ENCODE measurements around the gene TMPO.
A peak's percentile ranks its signal among the peaks of the same experiment; 100 is the strongest.
"Not testable (repeated sequence)": the region's sequence is repeated elsewhere in the genome, so short reads cannot be mapped to it uniquely, and the experiment has no call there.

TMPO gene

DNA sequence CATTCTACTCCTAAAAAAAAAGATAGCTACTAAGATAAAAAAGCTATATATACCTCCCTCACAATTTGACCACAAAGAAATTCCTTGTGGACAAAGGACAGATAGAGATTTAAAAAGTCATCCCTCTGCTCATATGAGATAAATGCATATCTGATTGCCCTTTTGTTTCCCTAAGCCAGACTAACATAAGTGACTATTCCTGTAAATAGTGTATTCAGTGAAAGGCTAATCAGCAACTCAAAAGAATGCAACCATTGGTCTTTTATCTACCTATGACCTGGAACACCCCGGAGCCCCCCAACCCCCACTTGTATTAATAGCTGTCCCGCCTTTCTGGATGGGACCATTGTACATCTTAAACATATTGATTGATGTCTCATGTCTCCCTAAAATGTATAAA lies 6.3 kb upstream of the TMPO start:
- DNase-seq (ENCODE audit: extremely low read depth in 1 of 2, low read depth in 1 of 2): no peak

DNA sequence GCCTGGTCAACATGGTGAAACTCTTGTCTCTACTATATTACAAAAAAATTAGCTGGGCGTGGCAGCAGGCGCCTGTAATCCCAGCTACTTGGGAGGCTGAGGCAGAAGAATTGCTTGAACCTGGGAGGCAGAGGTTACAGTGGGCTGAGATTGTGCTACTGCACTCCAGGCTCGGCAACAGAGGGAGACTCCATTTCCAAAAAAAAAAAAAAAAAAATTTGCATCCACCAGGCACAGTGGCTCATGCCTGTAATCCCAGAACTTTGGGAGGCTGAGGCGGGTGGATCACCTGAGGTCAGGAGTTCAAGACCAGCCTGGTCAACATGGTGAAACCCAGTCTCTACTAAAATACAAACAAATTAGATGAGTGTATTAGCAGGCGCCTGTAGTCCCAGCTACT lies 3.6 kb upstream of the TMPO start:
- DNase-seq (ENCODE audit: extremely low read depth in 1 of 2, low read depth in 1 of 2): not testable (repeated sequence)

DNA sequence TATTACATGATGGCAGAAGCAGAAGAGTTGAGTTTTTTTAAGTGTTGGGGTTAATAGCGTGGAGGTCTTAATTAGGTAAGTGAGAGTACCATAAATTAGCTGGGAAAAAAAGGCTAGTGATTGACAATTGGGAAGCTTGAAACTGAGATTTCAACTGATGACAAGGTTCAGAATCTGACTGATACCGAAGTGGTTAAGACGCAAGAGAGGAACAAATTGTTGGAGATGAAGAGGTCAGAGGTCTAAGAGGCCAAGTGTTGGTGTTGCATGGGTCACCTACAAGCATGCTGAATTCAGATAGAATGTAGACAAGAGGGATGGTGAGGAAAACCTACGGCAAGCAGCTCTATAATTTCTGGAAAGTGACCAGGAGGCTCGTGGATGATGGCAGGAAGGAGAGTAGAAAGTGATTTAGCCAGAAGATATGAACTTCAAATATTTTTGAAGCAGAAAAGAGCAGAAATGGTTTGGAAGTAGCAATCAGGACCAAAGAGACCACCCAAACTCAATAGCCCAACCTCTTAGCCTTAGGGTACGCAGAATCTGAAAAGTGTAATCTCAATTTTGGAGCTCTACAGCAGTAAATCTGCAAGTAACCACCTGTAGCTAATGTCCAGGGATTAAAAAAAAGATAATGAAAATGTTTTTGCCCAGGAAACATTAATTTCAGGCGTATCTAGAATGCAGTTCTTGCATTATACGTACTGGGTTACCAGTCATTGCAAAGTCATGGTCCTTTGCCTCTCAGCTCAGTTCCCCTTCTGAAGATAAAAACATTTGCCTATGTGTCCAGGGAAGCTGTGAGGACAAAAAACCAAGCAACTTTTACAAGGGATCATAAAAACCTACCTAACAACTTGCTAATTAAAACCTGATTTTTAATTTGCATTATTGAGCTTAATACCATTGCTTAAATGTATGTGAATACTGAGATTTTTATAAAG lies 1.7 kb upstream of the TMPO start:
- DNase-seq (ENCODE audit: extremely low read depth in 1 of 2, low read depth in 1 of 2): no peak

DNA sequence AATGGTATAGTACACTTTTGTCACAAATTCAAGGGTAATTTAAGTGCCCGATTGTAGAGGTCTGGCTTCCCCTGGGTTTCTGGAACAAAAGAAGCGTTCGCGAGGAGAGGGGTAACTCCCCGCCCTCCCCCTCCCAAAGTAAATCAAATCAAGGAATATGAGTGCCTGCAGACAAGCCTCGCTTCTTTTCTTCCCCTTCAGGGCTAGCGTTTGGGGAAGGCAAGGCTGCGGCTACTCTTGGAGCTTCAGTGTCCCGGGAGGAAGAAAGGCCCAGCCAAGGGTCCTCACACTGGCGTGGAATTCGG lies 456 bp upstream of the TMPO start:
- DNase-seq (ENCODE audit: extremely low read depth in 1 of 2, low read depth in 1 of 2): no peak

DNA sequence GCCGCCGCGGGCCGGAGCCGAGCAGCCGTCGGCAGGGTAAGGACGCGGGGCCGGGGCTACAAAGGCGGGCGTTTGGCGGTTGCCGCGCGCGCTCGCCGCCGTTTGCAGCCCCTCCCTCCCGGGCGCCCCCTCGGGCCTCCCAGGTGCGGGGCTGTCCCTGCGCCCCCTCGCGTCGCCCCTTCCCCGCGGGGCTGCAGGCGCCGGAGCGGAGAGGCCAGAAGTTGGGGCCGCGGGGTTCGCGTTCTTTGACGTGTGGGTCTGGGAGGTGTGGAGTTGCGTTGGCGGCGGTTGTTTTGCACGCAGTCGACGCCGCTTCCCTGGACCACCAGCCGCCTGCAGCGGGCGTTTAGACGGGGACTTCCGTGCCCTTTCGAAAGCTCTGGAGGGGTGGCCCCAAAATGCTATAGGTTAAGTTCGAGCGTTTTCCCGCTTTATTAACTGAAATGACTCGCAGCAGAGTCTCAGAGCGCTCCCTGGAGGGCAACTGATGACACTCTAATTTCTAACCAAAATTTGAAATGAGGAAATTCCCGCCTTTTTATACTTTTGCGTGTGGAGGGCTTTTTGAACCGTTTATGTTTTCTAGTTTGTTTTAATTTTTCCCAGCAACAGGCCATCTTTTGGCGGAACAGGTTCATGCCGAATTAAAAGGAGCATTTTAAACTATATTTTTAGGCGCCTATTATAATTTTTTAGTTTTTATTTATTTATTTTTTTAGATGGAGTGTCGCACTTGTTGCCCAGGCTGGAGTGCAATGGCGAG lies 902 bp downstream of the TMPO start:
- DNase-seq (ENCODE audit: extremely low read depth in 1 of 2, low read depth in 1 of 2): peak; percentile 78 to 86

DNA sequence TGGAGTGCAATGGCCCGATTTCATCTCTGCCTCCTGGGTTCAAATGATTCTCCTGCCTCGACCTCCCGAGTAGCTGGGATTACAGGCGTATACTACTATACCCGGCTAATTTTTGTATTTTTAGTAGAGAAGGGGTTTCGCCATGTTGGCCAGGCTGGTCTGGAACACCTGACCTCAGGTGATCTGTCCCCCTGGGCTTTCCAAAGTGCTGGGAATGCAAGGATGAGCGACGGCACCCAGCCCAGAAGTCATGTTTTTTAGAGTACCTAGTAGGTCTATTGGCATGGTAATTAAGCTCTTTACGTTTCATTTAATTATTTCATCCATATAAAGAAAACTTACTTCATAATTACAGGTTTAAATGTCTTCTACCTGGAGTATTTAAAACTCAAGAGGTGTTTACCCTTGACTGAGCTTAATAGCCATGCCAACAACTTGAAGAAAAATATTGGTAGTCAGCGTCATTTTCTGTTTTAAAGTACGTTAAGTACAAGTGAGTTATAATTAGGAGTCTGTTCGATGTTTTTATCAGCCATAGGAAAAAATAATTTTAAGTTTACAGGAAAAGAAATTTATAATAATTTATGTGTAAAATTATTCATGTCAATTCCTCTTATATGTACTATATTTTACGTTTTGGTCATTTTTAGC lies 4.0 kb downstream of the TMPO start:
- DNase-seq (ENCODE audit: extremely low read depth in 1 of 2, low read depth in 1 of 2): no peak

DNA sequence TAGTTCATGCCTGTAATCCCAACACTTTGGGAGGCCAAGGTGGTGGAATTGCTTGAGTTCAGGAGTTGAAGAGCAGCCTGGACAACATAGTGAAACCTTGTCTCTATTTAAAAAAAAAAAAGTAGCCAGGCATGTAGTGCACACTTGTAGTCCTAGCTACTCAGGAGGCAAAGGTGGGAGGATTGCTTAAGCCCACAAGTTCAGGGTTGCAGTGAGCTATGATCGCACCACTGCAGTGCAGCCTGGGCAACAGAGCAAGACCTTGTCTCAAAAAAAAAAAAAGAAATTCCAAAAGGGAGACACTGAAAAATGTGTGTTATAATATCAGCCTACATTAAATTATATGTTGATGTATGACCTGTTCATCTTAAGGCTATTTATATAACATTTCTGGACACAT lies 14.7 kb downstream of the TMPO start:
- no peak for DNase-seq (ENCODE audit: extremely low read depth in 1 of 2, low read depth in 1 of 2)

DNA sequence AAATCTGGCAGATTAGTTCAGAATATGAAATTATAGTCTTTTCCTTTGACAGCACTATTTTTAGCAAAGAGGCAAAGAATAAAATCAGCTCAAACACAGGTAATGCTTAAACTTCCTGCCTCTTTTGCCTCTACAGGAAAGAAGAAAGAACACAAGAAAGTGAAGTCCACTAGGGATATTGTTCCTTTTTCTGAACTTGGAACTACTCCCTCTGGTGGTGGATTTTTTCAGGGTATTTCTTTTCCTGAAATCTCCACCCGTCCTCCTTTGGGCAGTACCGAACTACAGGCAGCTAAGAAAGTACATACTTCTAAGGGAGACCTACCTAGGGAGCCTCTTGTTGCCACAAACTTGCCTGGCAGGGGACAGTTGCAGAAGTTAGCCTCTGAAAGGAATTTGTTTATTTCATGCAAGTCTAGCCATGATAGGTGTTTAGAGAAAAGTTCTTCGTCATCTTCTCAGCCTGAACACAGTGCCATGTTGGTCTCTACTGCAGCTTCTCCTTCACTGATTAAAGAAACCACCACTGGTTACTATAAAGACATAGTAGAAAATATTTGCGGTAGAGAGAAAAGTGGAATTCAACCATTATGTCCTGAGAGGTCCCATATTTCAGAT lies 17.4 kb downstream of the TMPO start:
- DNase-seq (ENCODE audit: extremely low read depth in 1 of 2, low read depth in 1 of 2): no peak

DNA sequence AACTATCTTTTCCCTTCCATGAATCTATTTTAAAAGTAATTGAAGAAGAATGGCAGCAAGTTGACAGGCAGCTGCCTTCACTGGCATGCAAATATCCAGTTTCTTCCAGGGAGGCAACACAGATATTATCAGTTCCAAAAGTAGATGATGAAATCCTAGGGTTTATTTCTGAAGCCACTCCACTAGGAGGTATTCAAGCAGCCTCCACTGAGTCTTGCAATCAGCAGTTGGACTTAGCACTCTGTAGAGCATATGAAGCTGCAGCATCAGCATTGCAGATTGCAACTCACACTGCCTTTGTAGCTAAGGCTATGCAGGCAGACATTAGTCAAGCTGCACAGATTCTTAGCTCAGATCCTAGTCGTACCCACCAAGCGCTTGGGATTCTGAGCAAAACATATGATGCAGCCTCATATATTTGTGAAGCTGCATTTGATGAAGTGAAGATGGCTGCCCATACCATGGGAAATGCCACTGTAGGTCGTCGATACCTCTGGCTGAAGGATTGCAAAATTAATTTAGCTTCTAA lies 18.4 kb downstream of the TMPO start:
- no peak for DNase-seq (ENCODE audit: extremely low read depth in 1 of 2, low read depth in 1 of 2)

DNA sequence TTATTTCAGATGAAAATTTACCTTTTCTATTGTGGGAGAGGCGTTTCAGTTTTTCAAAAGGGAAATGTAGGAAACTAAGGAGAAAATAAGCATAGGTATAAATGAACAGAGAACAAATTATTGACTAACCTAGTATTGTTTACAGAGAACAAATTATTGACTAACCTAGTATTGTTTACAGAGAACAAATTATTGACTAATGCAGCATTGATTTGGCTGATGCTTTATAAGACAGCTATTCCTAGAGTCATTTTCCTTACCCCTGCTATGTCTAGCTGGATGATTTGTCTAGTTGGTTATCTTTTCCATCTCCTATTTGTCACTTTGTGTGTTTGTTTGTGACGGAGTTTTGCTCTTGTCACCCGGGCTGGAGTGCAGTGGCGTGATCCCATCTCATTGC lies 22.6 kb downstream of the TMPO start:
- no peak for DNase-seq (ENCODE audit: extremely low read depth in 1 of 2, low read depth in 1 of 2)

DNA sequence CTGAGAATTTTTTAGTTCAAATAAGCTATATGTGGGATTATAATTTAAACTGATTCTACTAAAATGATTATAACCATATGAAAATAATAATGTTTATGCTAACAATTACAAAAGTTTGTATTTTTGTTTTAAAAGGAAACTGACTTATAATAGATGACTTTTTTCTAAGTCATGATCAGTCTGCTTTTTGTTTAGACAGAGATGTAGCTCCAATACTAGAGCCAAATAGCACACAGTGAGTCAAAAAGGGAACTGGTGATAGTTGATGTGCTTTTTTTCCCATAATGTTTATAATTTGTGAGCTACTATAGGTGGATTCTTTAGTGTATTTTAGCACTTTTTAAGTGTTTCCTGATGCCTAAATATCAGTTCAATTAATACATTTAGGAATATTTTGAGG lies 28.3 kb downstream of the TMPO start:
- DNase-seq (ENCODE audit: extremely low read depth in 1 of 2, low read depth in 1 of 2): no peak

DNA sequence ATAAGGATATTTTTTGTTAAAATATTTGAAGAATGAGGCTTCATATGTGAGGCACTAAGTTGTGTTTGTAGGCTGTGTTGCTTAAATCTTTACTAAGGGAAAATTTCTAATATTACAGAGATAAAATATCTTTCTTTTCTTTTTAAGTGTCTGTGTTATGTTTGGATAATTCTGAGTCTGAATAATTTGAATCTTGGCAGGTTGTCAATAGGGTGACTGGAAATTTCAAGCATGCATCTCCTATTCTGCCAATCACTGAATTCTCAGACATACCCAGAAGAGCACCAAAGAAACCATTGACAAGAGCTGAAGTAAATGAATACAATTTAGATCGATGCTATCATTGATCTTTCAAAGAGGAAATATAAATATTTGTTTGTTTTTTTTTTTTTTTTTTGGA lies 29.4 kb downstream of the TMPO start:
- DNase-seq (ENCODE audit: extremely low read depth in 1 of 2, low read depth in 1 of 2): no peak

DNA sequence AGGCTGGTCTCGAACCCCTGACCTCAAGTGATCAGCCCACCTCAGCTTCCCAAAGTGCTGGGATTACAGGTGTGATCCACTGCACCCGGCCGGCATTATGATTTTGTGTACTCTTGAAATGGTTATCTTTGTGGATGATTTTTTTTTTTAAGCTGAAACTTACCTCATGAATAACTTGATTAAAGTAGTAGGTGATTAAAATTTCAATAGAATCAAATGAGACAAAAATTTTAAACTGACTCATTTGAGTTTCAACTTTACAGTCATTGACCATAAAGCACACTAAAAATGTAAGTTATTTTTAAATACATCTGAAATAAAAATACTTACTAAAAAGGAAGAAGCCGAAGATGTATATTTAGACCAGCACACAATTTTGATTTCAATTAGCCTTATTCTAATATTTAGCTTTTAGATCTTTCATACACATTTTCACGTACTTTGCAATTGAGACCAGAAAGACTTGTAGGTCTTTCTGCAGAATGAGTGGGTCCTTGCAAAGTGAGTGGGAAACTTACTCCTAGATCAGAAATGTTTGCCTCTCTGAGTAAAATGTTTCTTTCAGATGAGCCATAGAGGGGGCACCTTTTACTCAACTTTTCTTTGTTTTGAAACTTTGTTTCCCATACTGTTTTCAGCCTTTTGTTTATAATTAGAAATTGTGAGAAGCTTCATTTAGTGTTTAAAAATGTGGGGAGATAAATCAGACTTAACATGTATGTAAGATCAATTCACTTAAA lies 34.2 kb downstream of the TMPO start:
- no peak for DNase-seq (ENCODE audit: extremely low read depth in 1 of 2, low read depth in 1 of 2)

DNA sequence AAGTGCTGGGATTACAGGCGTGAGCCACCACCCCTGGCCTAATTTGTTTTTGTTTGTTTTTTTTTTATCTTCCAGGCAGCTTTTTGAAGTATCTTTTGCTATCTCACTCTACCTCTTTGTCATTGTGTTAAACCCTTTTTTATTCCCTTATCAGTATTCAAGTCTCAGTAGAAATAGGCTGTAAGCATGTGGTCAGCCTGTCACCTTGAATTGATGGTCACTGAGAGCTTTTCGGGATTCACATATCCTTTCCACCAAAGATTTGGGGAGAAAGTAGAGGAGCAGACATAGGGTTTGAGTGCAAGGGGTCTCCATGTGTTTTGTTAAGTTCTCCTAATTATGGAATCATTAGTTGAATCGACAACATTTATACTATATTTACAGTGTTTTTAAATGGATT lies 36.4 kb downstream of the TMPO start:
- DNase-seq (ENCODE audit: extremely low read depth in 1 of 2, low read depth in 1 of 2): no peak

DNA sequence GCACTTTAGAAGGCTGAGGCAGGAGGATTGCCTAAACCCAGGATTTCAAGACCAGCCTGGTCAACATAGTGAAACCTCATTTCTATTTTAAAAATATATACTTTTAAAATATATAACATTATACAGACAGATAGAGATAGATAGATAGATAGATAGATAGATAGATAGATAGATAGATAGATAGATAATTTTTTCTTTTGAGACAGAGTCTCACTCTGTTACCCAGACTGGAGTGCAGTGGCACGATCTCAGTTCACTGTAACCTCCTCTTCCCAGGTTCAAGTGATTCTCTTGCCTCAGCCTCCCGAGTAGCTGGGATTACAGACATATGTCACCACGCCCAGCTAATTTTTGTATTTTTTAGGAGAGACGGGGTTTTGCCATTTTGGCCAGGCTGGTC lies 42.7 kb downstream of the TMPO start:
- DNase-seq (ENCODE audit: extremely low read depth in 1 of 2, low read depth in 1 of 2): not testable (repeated sequence)

DNA sequence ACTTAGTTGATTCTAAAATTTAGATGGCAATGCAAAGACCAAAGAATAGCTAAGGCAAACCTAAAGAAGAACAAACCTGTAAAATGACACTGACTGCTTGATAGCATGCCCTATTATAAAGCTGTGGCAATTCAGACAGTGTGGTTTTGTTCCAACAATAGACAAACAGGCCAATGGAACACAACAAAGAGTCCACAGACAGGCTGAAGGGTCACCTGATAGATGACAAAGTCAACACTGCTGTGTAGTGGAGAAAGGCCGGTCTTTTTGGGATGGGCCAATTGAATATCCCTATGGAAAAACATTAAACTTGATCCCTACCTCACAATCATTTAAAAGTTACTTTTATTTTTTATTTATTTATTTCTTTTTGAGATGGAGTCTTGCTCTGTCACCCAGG lies 44.3 kb downstream of the TMPO start:
- DNase-seq (ENCODE audit: extremely low read depth in 1 of 2, low read depth in 1 of 2): no peak

DNA sequence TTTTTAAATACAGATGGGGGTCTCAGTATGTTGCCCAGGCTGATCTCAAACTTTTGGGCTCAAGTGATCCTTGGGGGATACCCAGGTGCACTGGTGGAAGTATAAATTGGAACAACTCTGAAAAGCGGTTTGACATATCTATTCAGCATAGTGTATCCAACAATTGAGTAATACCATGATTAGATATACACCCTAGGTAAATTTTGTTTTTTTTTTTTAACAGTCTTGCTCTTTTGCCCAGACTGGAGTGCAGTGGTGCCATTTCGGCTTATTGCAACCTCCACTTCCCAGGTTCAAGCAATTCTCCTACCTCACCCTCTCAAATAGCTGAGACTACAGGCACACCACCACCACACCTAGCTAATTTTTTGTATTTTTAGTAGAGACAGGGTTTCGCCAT lies 46.5 kb downstream of the TMPO start:
- DNase-seq (ENCODE audit: extremely low read depth in 1 of 2, low read depth in 1 of 2): no peak

DNA sequence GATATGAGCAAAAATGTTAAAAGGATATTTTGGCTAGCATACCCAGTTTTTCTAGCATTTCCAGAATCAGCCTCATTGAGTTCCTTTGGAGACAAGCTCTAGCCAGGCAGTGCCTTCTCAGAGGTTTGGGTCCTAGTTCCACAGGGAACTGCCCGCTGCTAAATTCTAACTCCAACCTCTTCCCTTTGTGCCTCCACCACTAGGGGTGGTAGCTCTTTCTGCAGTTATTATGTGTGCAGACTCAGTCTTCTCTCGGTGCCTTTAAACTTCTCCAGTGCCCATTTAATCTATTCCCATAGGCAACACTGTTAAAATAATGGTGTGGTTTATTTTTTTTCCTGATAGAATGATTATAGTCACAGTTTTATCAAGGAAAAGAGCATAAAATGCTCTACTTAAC lies 56.6 kb downstream of the TMPO start:
- no peak for DNase-seq (ENCODE audit: extremely low read depth in 1 of 2, low read depth in 1 of 2)

DNA sequence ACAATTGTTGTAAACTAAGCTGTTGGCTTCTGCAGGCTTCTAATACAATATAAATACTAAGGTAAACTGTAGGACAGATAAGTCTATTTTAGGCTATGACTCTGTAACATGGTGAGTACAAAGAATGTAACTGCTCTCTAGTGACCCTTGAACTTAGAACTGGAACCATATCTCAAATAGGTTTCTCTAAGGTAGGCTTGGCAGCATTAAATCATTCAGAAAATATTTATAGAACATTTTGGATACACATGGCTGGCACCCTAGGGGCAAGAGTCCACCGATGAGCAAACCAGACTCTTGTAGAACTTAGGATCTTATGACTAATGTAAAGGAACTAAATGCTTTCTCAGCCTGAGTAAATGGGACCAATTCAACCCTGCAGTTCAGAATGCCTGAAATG lies 58.7 kb downstream of the TMPO start:
- DNase-seq (ENCODE audit: extremely low read depth in 1 of 2, low read depth in 1 of 2): no peak

DNA sequence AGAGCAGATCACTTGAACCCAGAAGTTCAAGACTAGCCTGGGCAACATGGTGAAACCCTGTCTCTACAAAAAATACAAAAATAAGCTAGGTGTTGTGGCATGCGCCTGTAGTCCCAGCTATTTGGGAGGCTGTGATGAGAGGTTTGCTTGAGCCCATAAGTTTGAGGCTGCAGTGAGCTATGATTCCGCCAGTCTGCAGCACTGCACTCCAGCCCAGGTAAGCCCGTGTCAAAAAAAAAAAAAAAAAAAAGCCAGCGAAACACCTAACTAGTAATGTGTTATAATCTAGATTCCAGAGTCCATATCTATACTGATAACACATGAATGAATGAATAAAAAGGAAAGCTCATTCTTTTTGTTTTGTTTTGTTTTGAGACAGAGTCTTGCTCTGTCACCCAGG lies 59.6 kb downstream of the TMPO start:
- DNase-seq (ENCODE audit: extremely low read depth in 1 of 2, low read depth in 1 of 2): no peak

DNA sequence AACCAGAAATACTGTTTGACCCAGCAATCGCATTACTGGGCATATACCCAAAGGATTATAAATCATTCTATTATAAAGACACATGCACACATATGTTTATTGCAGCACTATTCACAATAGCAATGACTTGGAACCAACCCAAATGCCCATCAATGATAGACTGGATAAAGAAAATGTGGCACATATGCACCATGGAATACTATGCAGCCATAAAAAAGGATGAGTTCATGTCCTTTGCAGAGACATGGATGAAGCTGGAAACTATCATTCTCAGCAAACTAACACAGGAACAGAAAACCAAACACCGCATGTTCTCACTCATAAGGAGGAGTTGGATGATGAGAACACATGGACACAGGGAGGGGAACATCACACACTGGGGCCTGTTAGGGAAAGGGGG lies 61.4 kb downstream of the TMPO start:
- DNase-seq (ENCODE audit: extremely low read depth in 1 of 2, low read depth in 1 of 2): not testable (repeated sequence)
